ENCODE measurements around the gene MPHOSPH8.

DNA sequence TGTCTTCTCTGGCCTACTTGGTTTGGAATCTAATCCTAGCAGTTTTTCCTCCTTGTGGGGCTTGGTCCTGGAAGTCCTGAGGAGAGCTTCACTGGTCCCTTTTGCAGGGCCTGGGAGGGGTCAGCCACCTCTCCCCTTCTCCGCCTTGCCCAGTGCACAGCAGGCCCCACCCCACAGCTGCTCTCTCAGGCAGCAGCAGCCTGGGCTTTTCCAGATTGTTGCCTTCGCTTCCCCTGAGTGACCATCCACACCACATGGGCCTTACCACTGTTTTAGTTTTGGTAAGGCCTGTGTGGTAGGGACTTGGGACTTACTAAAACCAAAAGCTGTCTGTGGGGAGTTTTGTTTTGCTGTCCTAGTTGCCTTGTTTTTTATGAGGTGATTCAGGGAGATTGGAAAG is 11.5 kb downstream of the MPHOSPH8 start:
- TF ChIP-seq POLR2A (IDR thresholded peaks at IDR 0.05) = no peak
- TF ChIP-seq, protein P1, sequence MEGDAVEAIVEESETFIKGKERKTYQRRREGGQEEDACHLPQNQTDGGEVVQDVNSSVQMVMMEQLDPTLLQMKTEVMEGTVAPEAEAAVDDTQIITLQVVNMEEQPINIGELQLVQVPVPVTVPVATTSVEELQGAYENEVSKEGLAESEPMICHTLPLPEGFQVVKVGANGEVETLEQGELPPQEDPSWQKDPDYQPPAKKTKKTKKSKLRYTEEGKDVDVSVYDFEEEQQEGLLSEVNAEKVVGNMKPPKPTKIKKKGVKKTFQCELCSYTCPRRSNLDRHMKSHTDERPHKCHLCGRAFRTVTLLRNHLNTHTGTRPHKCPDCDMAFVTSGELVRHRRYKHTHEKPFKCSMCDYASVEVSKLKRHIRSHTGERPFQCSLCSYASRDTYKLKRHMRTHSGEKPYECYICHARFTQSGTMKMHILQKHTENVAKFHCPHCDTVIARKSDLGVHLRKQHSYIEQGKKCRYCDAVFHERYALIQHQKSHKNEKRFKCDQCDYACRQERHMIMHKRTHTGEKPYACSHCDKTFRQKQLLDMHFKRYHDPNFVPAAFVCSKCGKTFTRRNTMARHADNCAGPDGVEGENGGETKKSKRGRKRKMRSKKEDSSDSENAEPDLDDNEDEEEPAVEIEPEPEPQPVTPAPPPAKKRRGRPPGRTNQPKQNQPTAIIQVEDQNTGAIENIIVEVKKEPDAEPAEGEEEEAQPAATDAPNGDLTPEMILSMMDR (IDR thresholded peaks at IDR 0.05) = no peak

All from esophagus squamous epithelium (tissue), 4 donors.